SK-N-SH (cell line): ENCODE measurements around the gene SLC35E2B.
"Not testable (repeated sequence)": the region's sequence is repeated elsewhere in the genome, so short reads cannot be mapped to it uniquely, and the experiment has no call there.

Source experiments
- CHD2 ChIP-seq: fragments of 150-350 bp; IDR thresholded peaks from 2 replicates; pipeline ENCODE4 v1.6.1; 2018; ENCODE audit warnings: low read length; ENCODE audit not compliant: partially characterized antibody
- CTCF ChIP-seq: fragments of 200-600 bp; sonication (generic); IDR thresholded peaks from 2 replicates; pipeline ENCODE4 v1.6.1; 2017; ENCODE audit warnings: antibody characterized with exemption, mild to moderate bottlenecking, moderate library complexity
- EP300 ChIP-seq, 2 experiments: IDR thresholded peaks; 2 replicates each; pipeline versions ENCODE4 v1.4.0 to v1.6.1; 2012; ENCODE audit warnings: borderline replicate concordance in 1 of 2, low read depth in 1 of 2, low read length in 1 of 2
- EZH2phosphoT487 ChIP-seq: fragments of 200-600 bp; sonication (generic); IDR thresholded peaks from 2 replicates; pipeline ENCODE4 v1.6.1; 2017; ENCODE audit warnings: low read depth, mixed run types, mild to moderate bottlenecking, antibody characterized with exemption, moderate library complexity, borderline replicate concordance
- POLR2AphosphoS5 ChIP-seq: IDR thresholded peaks from 2 replicates; pipeline ENCODE4 v1.6.1; 2012; ENCODE audit warnings: low read depth, low read length
- RAD21 ChIP-seq: IDR thresholded peaks from 2 replicates; pipeline ENCODE4 v1.6.1; 2012; ENCODE audit warnings: mild to moderate bottlenecking, low read length
- RFX5 ChIP-seq: IDR thresholded peaks from 2 replicates; pipeline ENCODE4 v1.6.1; 2012; ENCODE audit warnings: mild to moderate bottlenecking, improper control_type of control experiment, low read length
- RXRA ChIP-seq: IDR thresholded peaks from 2 replicates; pipeline ENCODE4 v1.4.0; 2012; ENCODE audit warnings: low read depth, mild to moderate bottlenecking, borderline replicate concordance

- not testable (repeated sequence) for TF ChIP-seq CTCF; POLR2AphosphoS5; EP300 (IDR thresholded peaks at IDR 0.05; ENCODE audit: borderline replicate concordance in 1 of 2, low read depth in 1 of 2, low read length in 1 of 2); RXRA; RFX5; RAD21; CHD2; EZH2phosphoT487
Observed at GRCh38 chr1:1647567-1648241, 44.9 kb downstream of the SLC35E2B start.
